Fibroblast of peridontal ligament (primary cell): ENCODE data around the gene CYB561D1.

Experiments used
- DNase-seq: peaks from one replicate; pipeline ENCODE4 v3.0.0-alpha.2; 2010; ENCODE audit errors: extremely low read depth

CYB561D1 gene

GRCh38 chr1:109481646-109482045 lies 12.2 kb upstream of the CYB561D1 start:
- DNase-seq: no peak

- DNase-seq: no peak
These were observed 11.7 kb upstream of the CYB561D1 start for GRCh38 chr1:109482242-109482641.

GRCh38 chr1:109482791-109483671 lies 10.9 kb upstream of the CYB561D1 start:
- no peak for DNase-seq

GRCh38 chr1:109483672-109484518 lies 10.0 kb upstream of the CYB561D1 start, which contains the start of gene ATXN7L2:
TSS of gene ATXN7L2 (plus strand) at chr1:109483905. CDS start at chr1:109483954, 49 bp downstream.
- peak; percentile 87 for DNase-seq

GRCh38 chr1:109484519-109484975 lies 9.3 kb upstream of the CYB561D1 start:
- no peak for DNase-seq

- no peak for DNase-seq
These were observed 8.9 kb upstream of the CYB561D1 start for GRCh38 chr1:109485001-109485400.

- DNase-seq: no peak
These were observed 6.6 kb upstream of the CYB561D1 start for GRCh38 chr1:109487261-109487660.

- no peak for DNase-seq
These were observed 5.7 kb upstream of the CYB561D1 start for GRCh38 chr1:109488201-109488600.

- DNase-seq: no peak
These were observed 5.2 kb upstream of the CYB561D1 start for GRCh38 chr1:109488696-109489095.

- DNase-seq: peak; percentile 71
These were observed 3.6 kb upstream of the CYB561D1 start for GRCh38 chr1:109490029-109490933.

- no peak for DNase-seq
These were observed 3.0 kb upstream of the CYB561D1 start for GRCh38 chr1:109490934-109491302.

GRCh38 chr1:109491372-109491771 lies 2.5 kb upstream of the CYB561D1 start:
- DNase-seq: no peak

- no peak for DNase-seq
These were observed 1.1 kb upstream of the CYB561D1 start for GRCh38 chr1:109492779-109493178.

GRCh38 chr1:109493227-109493626 lies 667 bp upstream of the CYB561D1 start:
- peak; percentile 7 for DNase-seq

GRCh38 chr1:109495738-109496137 lies 1.8 kb downstream of the CYB561D1 start:
- DNase-seq: no peak

- no peak for DNase-seq
These were observed 3.7 kb downstream of the CYB561D1 start for GRCh38 chr1:109497449-109498160.

GRCh38 chr1:109498161-109498801 lies 4.4 kb downstream of the CYB561D1 start:
- no peak for DNase-seq

- no peak for DNase-seq
These were observed 5.2 kb downstream of the CYB561D1 start for GRCh38 chr1:109499081-109499480.

- peak; percentile 30 for DNase-seq
These were observed 6.0 kb downstream of the CYB561D1 start for GRCh38 chr1:109499661-109500536.
